Measurements from ENCODE around the gene NEU3.

Gene NEU3

DNA sequence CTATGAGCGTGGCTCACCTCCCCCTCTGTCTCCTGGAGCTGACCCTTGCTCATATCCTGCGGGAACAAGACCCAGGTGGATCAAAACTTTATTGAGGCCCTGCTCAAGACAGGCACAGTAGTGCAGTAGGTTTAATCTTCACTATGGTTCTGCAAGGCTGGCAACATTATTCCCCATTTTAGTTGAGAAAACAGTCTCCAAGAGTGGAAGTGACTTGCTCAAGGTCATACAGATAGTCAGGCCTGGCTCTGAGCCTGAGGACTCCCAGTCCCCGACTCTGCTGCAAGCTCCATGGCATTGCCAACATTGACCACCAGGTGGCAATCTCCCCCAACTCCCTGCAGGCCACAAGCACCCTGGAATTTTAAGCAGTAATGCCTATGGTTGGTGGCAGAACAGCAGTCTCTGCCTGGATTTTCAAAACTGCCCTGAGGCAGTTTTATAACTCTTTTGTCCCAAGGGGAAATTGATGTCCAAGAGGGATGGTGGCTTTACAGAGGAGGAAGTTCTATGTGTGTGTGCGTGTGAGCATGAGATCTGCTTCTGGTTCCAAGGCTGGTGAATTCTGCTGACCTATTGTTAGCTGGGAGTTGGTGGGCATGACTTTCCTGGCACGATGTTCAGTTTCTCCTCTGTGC, 34.1 kb downstream of the NEU3 start:
- no peak overlapping the region for H3K27ac ChIP-seq
- TF ChIP-seq ZFX (IDR thresholded peaks at IDR 0.05; ENCODE audit: borderline replicate concordance): no peak
- peak; percentile 95 for TF ChIP-seq CTCF (IDR thresholded peaks at IDR 0.05)

DNA sequence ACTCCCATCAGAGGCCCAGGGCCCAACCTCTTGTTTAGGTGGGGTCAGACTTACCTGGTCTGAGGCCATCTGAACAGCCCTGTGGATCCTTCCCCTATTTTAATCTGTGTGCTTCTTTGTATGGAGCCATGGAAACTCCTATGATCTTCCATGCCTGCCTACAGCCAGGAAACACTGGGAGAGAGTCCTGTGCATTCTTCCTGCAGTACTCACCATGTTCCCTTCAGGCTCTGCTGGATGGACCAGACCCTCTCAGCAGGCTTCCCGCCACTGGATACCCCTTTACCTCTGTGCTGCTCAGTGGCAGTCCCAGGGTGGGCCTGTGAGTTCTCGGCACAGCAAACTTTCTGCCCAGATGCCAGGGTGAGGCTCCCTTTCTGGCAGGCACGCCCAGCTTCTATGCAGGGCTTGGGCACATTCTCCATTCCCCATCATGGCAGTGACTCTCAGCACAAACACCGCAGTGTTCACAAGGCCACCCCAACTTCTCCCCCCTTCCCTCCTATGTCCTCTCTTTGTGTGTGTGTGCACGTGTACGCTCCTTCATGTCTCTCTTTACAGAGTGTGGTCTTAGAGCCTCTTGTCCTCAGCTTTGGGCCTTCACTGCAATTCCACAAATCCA, 34.8 kb downstream of the NEU3 start:
- TF ChIP-seq ZFX (IDR thresholded peaks at IDR 0.05; ENCODE audit: borderline replicate concordance): no peak
- TF ChIP-seq CTCF (IDR thresholded peaks at IDR 0.05): no peak
- H3K27ac ChIP-seq: no peak overlapping the region

DNA sequence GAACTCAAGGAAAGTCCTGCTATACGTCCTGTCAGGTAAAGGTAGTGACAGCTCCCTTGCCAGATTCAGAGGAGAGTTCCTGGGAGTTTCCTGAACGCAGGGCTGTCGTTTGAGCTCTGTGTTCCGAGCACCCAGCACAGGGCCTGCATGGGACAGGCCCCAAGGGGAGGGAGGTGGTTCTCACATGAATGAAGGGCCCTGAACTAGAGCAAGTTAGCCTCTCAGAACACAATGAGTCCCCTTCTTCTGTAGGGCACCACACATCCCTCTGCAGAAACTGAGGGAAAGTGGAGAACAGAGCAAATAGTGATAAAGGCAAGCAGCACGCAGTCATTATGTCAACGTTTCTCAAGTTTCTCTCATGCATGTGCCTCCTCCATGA, 35.3 kb downstream of the NEU3 start:
- TF ChIP-seq ZFX (IDR thresholded peaks at IDR 0.05; ENCODE audit: borderline replicate concordance) (no peak), CTCF (IDR thresholded peaks at IDR 0.05) (no peak)
- H3K27ac ChIP-seq: no peak overlapping the region

GRCh38 chr11:75024764-75025211, 36.1 kb downstream of the NEU3 start:
- no peak overlapping the region for H3K27ac ChIP-seq
- no peak for TF ChIP-seq CTCF (IDR thresholded peaks at IDR 0.05)
- TF ChIP-seq ZFX (IDR thresholded peaks at IDR 0.05; ENCODE audit: borderline replicate concordance): no peak

- no peak overlapping the region for H3K27ac ChIP-seq
Observed at GRCh38 chr11:75025561-75025960, 36.8 kb downstream of the NEU3 start.

GRCh38 chr11:75028321-75028720, 39.6 kb downstream of the NEU3 start:
- TF ChIP-seq CTCF (IDR thresholded peaks at IDR 0.05) (no peak), ZFX (IDR thresholded peaks at IDR 0.05; ENCODE audit: borderline replicate concordance) (no peak)
- no peak overlapping the region for H3K27ac ChIP-seq

More at GRCh38 chr11:75025561-75025960, 36.8 kb downstream of the NEU3 start:
- no peak for TF ChIP-seq CTCF (IDR thresholded peaks at IDR 0.05)
- TF ChIP-seq ZFX (IDR thresholded peaks at IDR 0.05; ENCODE audit: borderline replicate concordance): no peak

DNA sequence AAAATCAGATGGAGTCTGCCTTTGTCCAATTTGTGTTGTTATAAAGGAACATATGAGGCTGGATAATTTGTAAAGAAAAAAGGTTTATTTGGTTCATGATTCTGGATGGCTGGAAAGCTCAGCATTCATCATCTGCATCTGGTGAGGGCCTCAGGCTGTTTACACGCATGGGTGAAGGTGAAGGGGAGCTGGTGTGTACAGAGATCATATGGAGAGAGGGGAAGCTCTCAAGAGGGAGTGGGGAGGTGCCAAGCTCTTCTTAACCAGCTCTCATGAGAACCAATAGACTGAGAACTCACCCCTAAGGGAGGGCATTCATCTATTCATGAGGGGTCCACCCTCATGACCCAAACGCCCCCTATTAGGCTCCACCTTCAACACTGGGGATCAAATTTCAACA, 40.0 kb downstream of the NEU3 start:
- H3K27ac ChIP-seq: no peak overlapping the region
- TF ChIP-seq CTCF (IDR thresholded peaks at IDR 0.05) (no peak), ZFX (IDR thresholded peaks at IDR 0.05; ENCODE audit: borderline replicate concordance) (no peak)

All from 22Rv1 (cell line).